Activated CD8-positive, alpha-beta T cell treated with anti-CD3 and anti-CD28 coated beads for 36 hours (primary cell): ENCODE data around the gene MTG1. TPM values are rescaled to one million over a fixed set of nuclear protein-coding genes. Genes with fewer than 3 reads are reported as not detected.

Experiments
- ATAC-seq: fragments of 200-7000 bp; cut with Tn5 transposase; one replicate; pipeline ENCODE4 v1.10.0; 2021; ENCODE audit warnings: mild to moderate bottlenecking, moderate library complexity
- CTCF ChIA-PET: fragments of 350-600 bp; sonication (Branson Sonifier 250); formaldehyde crosslinking; loops from one replicate; lab custom pipeline; 2021; ENCODE audit warnings: antibody characterized with exemption; lab: Charles Lee
- POLR2A ChIA-PET: fragments of 350-600 bp; sonication (Branson Sonifier 250); formaldehyde crosslinking; loops from one replicate; lab custom pipeline; 2021; ENCODE audit warnings: antibody characterized with exemption; lab: Charles Lee
- DNase-seq: peaks from one replicate; pipeline ENCODE4 v3.0.0-alpha.2; 2020
- H3K27ac Mint-ChIP-seq: one replicate; pipeline ENCODE4 v1.8.0; 2021; ENCODE audit warnings: mild to moderate bottlenecking, mixed read lengths
- H3K27me3 Mint-ChIP-seq: one replicate; pipeline ENCODE4 v1.8.0; 2021; ENCODE audit warnings: mixed read lengths
- H3K36me3 Mint-ChIP-seq: one replicate; pipeline ENCODE4 v1.8.0; 2021; ENCODE audit warnings: low read depth, mixed read lengths
- H3K4me1 Mint-ChIP-seq: one replicate; pipeline ENCODE4 v1.8.0; 2021; ENCODE audit warnings: low read depth, mixed read lengths
- H3K4me3 Mint-ChIP-seq: one replicate; pipeline ENCODE4 v1.8.0; 2021; ENCODE audit warnings: mild to moderate bottlenecking, moderate library complexity, mixed read lengths
- H3K9me3 Mint-ChIP-seq: one replicate; pipeline ENCODE4 v1.8.0; 2021; ENCODE audit warnings: mixed read lengths
- intact Hi-C: fragments of 100-400 bp; cut with micrococcal nuclease; formaldehyde crosslinking; loops from one replicate; pipeline ENCODE4 v1.10.0; 2022
- total RNA-seq, 2 experiments: library from RNA; stranded (reverse); gene quantifications; one replicate each; pipeline ENCODE4 v1.2.3, GENCODE V29; 2021
- TF ChIP-seq, protein P1 (sequence below): fragments of 200-600 bp; IDR thresholded peaks from one replicate; pipeline ENCODE4 v1.8.0; 2022; ENCODE audit warnings: antibody characterized with exemption, mild to moderate bottlenecking

MTG1 gene
- total RNA-seq, 2 experiments from 2014 or later = 45.7 to 48.9 TPM

DNA sequence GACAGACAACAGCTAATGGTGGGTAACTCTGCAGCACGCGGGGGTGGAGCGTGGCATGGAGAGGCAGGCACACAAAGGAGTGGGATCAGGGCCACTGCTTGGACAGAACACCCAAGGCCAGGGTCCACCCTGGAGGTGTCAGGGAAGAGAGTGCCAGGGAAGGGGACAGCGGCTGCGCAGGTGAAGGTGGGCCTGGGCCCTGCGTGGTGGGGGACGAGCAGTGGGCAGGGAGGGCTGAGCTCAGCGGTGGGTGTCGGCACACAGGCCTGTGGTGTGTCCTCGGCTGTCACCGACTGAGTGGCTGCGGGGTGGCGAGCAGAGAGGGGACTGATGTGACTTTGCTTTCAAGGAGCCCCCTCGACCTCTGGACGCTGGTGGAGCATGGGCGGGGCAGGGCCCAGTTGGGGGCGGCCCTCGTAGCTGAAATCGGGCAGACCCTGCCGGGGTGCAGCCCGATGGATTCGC, 51.3 kb downstream of the MTG1 start:
- intact Hi-C loops = no loop called here
- peaks cover 14% of the 10 kb centered on the region for H3K4me1 Mint-ChIP-seq

DNA sequence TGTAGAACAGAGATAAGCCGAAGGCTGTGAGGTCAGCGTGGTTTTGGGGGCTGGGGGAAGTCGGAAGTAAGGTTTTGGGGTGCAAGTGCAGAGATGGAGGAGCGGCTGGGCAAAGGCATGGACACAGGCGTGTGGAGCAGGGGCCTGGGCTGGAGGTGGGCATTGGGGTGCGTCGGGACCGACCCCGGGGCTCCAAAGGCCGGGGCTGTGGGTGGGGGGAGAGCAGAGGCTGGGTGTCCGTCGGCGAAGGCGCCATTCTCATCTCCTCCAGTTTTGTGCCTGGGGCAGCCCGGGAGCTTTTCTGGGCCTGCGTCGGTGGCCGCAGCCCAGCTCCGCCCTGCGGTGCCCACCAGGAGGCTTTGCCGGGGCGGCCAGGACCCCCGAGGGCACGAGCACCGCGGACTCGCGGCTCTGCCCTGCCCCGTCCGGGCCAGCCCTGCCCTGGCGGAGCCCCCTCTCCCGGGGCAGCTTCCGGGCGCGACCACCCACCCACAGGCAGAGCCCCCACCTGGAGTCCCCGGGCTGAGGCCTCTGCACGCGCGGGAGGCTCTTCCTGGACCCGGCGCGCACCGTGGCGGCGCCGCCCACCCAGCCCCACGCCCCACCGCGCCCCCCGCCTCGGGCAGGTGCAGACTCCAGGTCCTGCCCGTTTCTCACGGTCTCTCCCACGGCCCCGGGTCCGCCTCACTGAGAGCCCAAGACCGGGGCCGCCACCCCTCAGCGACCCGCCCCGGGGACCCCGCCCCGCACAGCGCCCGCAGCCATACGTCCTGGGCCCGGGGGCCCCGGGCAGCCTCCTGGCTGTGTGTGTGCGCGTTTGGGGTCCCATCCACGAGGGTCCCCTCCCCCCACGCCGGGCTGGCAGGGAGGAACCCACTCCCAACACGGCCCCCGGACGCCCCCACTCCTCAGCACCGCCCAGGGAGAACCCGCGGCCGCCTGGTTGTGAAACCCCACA, 52.1 kb downstream of the MTG1 start:
- DNase-seq (no peak), ATAC-seq (no peak)
- ChIA-PET POLR2A (no interaction called here), CTCF (interaction anchor here (1.4 kb wide), 1 partner anchor 9 kb away, joined by 3 read pairs; no protein-coding TSS in a partner anchor)
- TF ChIP-seq, protein P1, sequence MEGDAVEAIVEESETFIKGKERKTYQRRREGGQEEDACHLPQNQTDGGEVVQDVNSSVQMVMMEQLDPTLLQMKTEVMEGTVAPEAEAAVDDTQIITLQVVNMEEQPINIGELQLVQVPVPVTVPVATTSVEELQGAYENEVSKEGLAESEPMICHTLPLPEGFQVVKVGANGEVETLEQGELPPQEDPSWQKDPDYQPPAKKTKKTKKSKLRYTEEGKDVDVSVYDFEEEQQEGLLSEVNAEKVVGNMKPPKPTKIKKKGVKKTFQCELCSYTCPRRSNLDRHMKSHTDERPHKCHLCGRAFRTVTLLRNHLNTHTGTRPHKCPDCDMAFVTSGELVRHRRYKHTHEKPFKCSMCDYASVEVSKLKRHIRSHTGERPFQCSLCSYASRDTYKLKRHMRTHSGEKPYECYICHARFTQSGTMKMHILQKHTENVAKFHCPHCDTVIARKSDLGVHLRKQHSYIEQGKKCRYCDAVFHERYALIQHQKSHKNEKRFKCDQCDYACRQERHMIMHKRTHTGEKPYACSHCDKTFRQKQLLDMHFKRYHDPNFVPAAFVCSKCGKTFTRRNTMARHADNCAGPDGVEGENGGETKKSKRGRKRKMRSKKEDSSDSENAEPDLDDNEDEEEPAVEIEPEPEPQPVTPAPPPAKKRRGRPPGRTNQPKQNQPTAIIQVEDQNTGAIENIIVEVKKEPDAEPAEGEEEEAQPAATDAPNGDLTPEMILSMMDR = no peak
- Mint-ChIP-seq H3K27me3 (peaks cover 2% of the 10 kb centered on the region), H3K4me1 (peaks cover 14% of the 10 kb centered on the region), H3K27ac (no peak overlapping the region), H3K36me3 (peaks cover 23% of the 10 kb centered on the region), H3K4me3 (no peak overlapping the region), H3K9me3 (peaks cover 33% of the 10 kb centered on the region)
- intact Hi-C loops = no loop called here

More for the DNA sequence above, 51.3 kb downstream of the MTG1 start:
- DNase-seq (no peak), ATAC-seq (no peak)
- Mint-ChIP-seq H3K36me3 (peaks cover 23% of the 10 kb centered on the region), H3K4me3 (no peak overlapping the region), H3K9me3 (peaks cover 33% of the 10 kb centered on the region), H3K27ac (no peak overlapping the region), H3K27me3 (peaks cover 2% of the 10 kb centered on the region)
- CTCF ChIA-PET = interaction anchor here (1.4 kb wide), 1 partner anchor 8 kb away, joined by 3 read pairs; no protein-coding TSS in a partner anchor
- TF ChIP-seq, protein P1 = no peak
- POLR2A ChIA-PET = no interaction called here

DNA sequence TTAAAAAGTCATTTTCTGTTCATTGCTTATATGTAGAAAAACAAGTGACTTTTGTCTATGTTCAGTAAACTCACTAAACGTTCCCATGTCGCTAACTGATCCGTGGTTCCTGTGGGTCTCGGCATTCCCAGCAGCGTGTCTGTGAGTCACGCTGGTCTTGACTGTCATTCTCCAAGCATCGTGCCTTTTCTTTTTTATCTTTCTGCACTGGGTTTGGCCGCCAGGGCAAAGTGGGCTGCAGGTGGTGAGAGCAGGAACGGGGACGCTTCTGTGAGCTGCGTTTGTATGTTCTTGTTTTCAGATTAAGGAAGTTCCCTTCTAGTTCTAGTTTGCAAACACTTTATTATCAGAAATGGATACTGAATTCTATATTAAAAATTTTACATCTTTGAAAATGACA, 53.0 kb downstream of the MTG1 start:
- Mint-ChIP-seq H3K27ac (no peak overlapping the region), H3K4me1 (peaks cover 11% of the 10 kb centered on the region), H3K27me3 (peaks cover 2% of the 10 kb centered on the region), H3K9me3 (peaks cover 33% of the 10 kb centered on the region), H3K4me3 (no peak overlapping the region), H3K36me3 (peaks cover 23% of the 10 kb centered on the region)
- TF ChIP-seq, protein P1 = no peak
- intact Hi-C loops = no loop called here
- POLR2A ChIA-PET = no interaction called here
- ATAC-seq (no peak), DNase-seq (no peak)
- CTCF ChIA-PET = interaction anchor here (1.0 kb wide), 1 partner anchor 8 kb away, joined by 3 read pairs; no protein-coding TSS in a partner anchor

DNA sequence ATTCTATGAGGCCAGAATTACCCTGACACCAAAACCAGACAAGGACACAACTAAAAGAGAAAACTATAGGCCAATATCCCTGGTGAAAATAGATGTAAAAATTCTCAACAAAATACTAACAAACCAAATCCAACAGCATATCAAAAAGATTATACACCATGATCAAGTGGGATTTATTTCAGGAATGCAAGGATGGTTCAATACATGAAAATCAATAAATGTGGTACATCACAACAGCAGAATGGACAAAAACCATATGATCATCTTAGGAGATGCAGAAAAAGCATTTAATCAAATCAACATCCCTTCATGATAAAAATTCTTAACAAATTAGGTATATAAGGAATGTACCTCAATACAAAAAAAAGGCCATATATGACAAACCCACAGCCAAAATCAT, 54.2 kb downstream of the MTG1 start:
- ChIA-PET POLR2A (no interaction called here), CTCF (interaction anchor here (1.3 kb wide), 1 partner anchor 10 kb away, joined by 8 read pairs; no protein-coding TSS in a partner anchor)
- TF ChIP-seq, protein P1 = no peak
- ATAC-seq = no peak
- peaks cover 23% of the 10 kb centered on the region for H3K36me3 Mint-ChIP-seq
- DNase-seq = no peak
- no peak overlapping the region for H3K4me3 Mint-ChIP-seq
- no peak overlapping the region for H3K27ac Mint-ChIP-seq
- peaks cover 2% of the 10 kb centered on the region for H3K27me3 Mint-ChIP-seq
- peaks cover 33% of the 10 kb centered on the region for H3K9me3 Mint-ChIP-seq
- intact Hi-C loops = no loop called here
- H3K4me1 Mint-ChIP-seq = no peaks in the 10 kb centered on the region
